HG03442 (cell line): ENCODE results near the gene HIRA.
"Not testable (repeated sequence)": the region's sequence is repeated elsewhere in the genome, so short reads cannot be mapped to it uniquely, and the experiment has no call there.

Experiments used
- ATAC-seq: cut with Tn5 transposase; IDR thresholded peaks from one replicate; pipeline ENCODE4 v1.9.1; 2021; ENCODE audit warnings: mild to moderate bottlenecking, moderate library complexity; ENCODE audit not compliant: unreplicated experiment

The HIRA gene

GRCh38 chr22:19387575-19387974 lies 44.0 kb downstream of the HIRA start:
- ATAC-seq = no peak

GRCh38 chr22:19387038-19387437 lies 44.5 kb downstream of the HIRA start:
- ATAC-seq = no peak

- no peak for ATAC-seq
Observed at GRCh38 chr22:19386248-19386647, 45.3 kb downstream of the HIRA start.

- ATAC-seq = no peak
Observed at GRCh38 chr22:19385221-19385906, 46.2 kb downstream of the HIRA start.

GRCh38 chr22:19383292-19383691 lies 48.2 kb downstream of the HIRA start:
- no peak for ATAC-seq

DNA sequence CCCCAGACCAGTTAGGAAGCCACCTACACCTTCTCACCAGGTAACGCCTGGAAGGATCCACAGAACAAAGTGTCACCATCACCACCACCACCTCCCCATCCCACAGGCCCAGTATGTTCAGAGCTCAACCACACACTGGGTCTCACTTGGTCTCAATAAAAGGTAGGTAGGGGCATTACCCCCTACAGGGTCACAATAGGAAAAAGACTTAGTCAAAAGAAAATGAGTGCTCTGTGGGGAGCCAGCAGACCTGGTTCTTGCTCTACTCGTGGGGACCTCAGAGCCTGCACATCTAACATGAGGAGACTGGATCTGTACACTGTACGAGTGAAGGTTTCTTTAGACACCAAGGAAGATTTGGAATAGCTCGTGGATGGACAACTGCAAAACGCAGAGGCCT lies 49.3 kb downstream of the HIRA start:
- ATAC-seq = no peak

GRCh38 chr22:19378344-19378674 lies 53.2 kb downstream of the HIRA start:
- no peak for ATAC-seq

DNA sequence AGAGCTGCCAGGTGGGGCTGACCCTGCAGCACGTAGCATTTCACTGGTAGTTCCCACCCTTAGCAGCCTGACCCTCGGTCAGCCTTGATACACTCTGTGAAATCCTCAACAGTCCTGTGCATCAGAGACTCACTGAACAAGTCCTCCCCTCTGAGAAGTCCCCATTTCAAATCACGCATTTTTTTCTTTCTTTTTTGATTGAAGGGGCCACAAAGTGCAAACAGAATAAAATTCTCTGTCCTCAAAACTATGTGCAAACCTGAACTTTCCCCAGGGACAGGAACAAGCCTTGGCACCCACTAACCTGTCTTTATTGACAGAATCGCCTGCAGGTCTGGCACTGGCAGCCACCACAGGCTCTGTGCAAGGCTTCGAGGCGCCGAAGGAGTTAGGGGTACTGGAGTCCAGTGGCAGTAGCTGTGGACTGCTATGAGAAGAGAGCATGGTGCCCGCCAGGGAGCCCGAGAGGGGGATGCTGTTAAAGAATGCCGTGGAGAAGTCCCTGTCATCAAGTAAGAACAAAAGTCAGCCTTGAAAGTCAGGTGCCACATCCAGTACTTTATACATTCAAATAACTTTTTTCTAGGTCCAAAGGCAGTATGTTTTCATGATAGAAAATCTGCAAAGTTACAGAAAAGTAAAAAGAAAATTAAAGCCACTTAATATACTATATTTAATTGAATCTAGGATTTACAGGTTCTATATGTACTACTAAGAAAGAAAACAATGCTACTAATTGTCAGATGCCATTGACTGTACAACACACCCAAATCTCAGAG lies 53.8 kb downstream of the HIRA start:
- no peak for ATAC-seq

- no peak for ATAC-seq
Observed at GRCh38 chr22:19376971-19377370, 54.6 kb downstream of the HIRA start.

DNA sequence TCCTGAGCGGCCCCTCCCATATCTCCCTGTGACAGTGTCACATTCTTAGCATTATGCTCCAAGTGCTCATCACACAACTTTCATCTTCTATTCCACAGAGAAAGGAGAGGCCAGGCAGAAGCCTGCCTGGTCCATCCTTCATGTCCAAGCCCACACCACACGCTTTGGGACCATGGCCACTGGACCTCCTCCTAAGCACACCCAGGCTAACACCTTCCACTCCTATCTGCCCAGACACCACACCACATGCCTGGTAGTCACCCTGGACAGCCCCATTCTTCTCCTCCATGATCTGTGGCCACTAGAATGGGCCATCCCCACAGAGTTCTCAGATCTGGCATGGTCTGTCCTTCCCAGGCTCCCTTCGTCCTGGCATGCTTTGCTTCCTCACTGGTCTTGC lies 55.3 kb downstream of the HIRA start:
- no peak for ATAC-seq

GRCh38 chr22:19375435-19375834 lies 56.1 kb downstream of the HIRA start:
- no peak for ATAC-seq

GRCh38 chr22:19374410-19374809 lies 57.1 kb downstream of the HIRA start:
- no peak for ATAC-seq

- no peak for ATAC-seq
Observed at GRCh38 chr22:19373450-19373849, 58.1 kb downstream of the HIRA start.

DNA sequence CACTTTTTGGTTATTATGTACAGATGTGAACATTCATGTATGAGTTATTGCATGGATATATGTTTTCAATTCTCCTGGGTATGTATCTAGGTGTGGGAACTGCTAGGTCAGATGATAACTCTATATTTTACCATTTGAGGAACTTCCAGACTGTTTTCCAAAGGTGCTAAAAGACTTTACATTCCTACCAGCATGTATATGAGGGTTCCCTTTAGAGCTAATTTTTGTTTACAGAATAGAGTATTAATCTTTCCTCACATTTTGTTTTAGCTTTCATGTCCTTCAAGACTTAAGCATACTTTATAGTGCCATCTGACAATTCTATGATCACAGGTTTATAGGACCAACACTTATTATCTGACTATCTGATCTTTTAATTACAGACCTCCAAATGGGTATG lies 59.6 kb downstream of the HIRA start:
- no peak for ATAC-seq

- no peak for ATAC-seq
Observed at GRCh38 chr22:19368876-19369275, 62.7 kb downstream of the HIRA start.

GRCh38 chr22:19367763-19368367 lies 63.7 kb downstream of the HIRA start:
- no peak for ATAC-seq

- not testable (repeated sequence) for ATAC-seq
Observed at GRCh38 chr22:19363541-19363940, 68.0 kb downstream of the HIRA start.

DNA sequence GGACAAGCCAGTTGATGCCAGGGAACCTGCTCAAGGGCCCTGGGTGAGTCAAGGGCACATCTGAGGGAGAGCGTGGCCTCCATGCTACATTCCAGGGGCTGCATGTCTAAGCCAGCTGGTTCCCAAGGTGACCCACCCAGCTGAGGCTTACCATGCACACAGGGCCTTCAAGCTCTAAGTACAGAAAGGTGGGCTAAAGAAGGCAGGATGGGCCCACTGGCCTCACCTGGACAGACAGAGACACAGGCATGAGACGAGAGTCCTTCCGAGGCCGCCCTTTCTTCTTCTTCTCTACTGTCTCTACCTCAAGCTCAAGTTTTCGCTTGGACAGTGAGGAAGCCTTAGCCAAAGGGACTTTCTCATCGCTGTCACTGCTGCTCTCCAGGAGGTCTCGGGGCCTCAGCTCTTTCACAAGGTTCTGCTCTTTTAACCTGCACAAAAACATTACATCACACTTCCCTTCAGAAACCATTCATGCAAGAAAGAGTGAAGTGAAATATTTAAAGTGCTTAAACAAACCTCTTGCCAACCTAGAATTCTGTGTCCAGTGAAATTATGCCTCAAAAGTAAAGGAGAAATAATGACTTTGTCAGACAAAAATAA lies 69.9 kb downstream of the HIRA start:
- peak; percentile 83 for ATAC-seq

DNA sequence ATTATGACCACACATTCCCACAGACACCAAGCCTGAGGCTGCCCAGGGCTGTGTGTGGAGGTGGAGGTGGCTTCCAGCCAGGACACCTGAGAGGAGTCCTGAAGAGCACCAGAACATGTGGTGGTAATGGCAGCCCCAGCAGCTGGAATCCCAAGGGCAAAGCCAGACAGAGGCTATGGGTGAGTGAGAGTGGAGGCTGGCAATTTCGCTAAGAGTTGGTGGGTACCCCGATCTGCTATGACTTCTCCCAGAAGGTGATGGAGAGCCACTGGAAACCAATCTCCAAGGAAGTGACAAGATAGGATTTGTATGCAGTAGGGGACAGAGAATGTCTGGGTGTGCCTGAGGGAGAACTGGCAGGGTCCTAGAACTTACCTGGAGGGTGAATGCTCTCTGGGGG lies 70.7 kb downstream of the HIRA start:
- no peak for ATAC-seq

DNA sequence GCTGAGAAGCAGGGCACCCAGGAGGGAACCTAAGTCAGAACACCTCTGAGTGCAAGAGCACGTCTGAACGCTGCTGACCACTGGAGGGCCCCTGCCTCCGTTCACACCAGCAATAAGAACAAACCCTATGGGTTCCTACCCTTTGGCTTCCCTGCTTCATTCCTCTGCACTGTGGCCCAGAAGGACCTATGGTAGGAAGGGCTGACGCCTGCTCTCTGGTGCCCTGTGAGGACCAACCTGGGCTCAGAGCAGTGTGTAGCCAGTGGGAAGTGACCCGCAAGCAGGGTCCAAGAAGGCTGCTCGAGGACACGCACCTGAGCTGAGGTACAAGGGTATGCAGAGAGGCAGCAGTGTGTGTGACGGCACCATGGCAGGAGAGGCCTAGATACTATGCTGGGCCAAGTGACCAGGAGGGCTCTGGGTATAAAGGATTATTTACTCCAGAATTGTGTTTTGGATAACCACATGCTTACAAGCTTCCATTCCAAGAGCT lies 71.2 kb downstream of the HIRA start:
- ATAC-seq = no peak

GRCh38 chr22:19359554-19360299 lies 71.8 kb downstream of the HIRA start:
- ATAC-seq = no peak
